ENCODE data around the gene LNX2.

LNX2 gene

DNA sequence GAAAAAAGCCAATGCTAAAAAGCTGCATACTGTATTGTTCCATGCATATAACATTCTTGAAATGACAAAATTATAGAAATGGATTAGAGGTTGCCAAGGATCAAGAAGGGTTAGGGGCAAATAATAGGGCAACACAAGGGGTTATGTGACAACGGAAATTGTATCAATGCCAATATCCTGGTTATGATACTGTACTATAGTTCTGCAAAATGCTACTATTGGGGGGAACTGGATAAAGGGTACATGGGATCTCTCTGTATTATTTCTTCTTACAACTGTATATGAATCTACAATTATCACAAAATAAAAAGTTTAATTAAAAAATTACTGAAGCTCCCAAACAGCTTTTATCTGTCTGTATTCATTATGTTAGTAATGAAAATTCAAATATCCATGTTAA, 31.9 kb downstream of the LNX2 start:
- no peak overlapping the region for H3K4me3 ChIP-seq (ENCODE audit: low read depth, low read length)
- H3K36me3 ChIP-seq = no peaks in the 10 kb centered on the region
- TF ChIP-seq, protein P1, sequence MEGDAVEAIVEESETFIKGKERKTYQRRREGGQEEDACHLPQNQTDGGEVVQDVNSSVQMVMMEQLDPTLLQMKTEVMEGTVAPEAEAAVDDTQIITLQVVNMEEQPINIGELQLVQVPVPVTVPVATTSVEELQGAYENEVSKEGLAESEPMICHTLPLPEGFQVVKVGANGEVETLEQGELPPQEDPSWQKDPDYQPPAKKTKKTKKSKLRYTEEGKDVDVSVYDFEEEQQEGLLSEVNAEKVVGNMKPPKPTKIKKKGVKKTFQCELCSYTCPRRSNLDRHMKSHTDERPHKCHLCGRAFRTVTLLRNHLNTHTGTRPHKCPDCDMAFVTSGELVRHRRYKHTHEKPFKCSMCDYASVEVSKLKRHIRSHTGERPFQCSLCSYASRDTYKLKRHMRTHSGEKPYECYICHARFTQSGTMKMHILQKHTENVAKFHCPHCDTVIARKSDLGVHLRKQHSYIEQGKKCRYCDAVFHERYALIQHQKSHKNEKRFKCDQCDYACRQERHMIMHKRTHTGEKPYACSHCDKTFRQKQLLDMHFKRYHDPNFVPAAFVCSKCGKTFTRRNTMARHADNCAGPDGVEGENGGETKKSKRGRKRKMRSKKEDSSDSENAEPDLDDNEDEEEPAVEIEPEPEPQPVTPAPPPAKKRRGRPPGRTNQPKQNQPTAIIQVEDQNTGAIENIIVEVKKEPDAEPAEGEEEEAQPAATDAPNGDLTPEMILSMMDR (IDR thresholded peaks at IDR 0.05; ENCODE audit: low read depth, low read length) = no peak
- no peak overlapping the region for H3K27ac ChIP-seq
- no peaks in the 10 kb centered on the region for H3K9me3 ChIP-seq (ENCODE audit: severe bottlenecking)
- no peak for DNase-seq
- no peaks in the 10 kb centered on the region for H3K27me3 ChIP-seq (ENCODE audit: insufficient read depth, low read depth, severe bottlenecking)

DNA sequence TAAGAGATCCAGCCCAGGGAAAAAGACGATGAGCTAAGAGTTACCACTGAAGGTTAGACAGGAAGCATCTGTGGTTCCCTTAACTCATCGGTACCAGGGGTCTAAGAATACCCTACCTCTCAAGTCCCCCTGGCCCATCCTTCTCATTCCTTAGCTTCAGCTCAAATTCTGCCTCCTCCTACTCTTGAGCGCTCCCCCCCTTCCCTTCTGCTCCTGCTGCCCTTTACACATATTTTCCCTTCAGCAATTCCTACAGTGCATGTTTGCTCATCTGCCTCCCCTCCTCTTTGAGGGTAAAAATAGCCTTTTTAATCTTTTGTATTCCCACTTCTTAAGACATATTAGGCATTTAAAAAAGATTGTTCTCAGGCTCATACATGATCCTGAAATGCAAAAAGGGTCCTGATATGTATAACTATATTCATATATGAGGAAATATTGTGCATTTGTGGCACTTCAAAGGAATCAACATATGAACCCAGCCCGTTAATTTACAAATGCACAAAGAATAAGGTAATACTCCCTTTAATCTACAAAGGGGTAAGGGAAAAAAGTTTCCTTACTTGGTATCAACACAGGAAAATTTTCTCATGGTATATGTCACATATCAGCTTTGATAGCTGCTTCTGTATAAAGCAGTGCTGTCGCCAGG, 33.1 kb downstream of the LNX2 start:
- Histone ChIP-seq H3K27ac (no peak overlapping the region), H3K4me3 (ENCODE audit: low read depth, low read length) (no peak overlapping the region), H3K27me3 (ENCODE audit: insufficient read depth, low read depth, severe bottlenecking) (no peaks in the 10 kb centered on the region), H3K9me3 (ENCODE audit: severe bottlenecking) (no peaks in the 10 kb centered on the region), H3K36me3 (no peaks in the 10 kb centered on the region)
- DNase-seq = no peak
- TF ChIP-seq, protein P1 (IDR thresholded peaks at IDR 0.05; ENCODE audit: low read depth, low read length) = no peak

DNA sequence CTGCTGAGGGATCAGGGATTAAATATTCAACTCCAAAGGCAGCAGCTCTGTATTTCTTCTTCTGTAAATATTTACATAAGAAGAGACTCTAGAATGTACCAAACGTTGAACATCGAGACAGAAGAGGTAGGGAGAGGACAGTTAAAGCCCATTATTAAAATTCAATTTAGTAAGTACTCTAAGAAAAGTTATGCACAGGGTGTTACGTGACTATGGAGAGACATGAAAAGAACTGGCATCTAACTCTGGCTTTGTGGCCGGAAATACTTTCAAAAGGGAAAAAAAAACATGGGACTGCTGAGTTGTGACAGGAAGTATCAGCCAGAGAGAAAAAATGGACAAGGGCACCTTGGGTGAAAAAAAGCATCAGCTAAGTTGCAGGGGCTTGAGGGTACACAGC, 36.7 kb downstream of the LNX2 start:
- no peaks in the 10 kb centered on the region for H3K27me3 ChIP-seq (ENCODE audit: insufficient read depth, low read depth, severe bottlenecking)
- TF ChIP-seq, protein P1 (IDR thresholded peaks at IDR 0.05; ENCODE audit: low read depth, low read length) = no peak
- DNase-seq = no peak
- no peak overlapping the region for H3K4me3 ChIP-seq (ENCODE audit: low read depth, low read length)
- no peak overlapping the region for H3K27ac ChIP-seq
- H3K9me3 ChIP-seq (ENCODE audit: severe bottlenecking) = no peaks in the 10 kb centered on the region
- H3K36me3 ChIP-seq = no peaks in the 10 kb centered on the region; the same call in none of the 2 replicates

DNA sequence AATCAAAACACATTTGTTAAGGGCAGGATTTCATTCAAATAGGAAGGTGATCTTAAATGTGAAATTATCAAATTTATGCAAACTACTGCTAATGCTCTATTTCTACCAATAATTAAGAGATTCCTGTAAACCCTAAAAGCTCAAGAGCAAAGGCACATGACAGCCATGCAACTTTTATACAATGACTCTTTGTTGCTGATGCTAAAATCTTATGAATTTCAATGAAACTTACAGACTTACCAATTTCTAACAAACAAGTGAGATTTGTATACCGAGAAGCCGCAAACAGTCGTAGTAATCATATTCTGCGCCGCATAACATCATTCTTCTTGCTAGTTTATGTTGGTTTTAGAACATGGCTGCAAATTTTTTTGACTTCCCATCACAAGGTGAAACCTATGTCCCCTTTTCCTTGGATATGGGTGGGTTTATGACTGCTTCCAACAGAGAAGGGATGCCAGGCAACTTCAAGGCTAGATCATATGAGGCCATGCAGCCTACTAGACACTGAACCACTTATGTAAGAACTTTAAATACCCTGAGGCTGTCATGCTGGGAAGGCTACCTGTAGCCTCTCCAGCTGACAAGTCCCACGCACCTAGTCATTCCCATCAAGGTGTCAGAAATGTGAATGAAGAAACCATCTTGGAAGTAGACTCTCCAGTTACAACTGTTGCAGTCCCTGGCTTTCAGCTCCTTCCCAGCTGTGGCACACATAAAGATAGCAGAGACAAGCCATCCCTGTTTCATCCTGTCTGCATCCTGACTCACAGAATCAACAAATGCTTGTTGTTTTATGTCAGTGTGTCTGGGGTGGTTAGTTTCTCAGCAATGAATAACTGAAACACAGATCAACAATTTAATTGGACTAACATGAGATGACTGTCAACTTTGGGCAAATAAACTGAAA, 42.0 kb downstream of the LNX2 start:
- H3K4me3 ChIP-seq (ENCODE audit: low read depth, low read length) = no peak overlapping the region
- TF ChIP-seq, protein P1 (IDR thresholded peaks at IDR 0.05; ENCODE audit: low read depth, low read length) = no peak
- no peaks in the 10 kb centered on the region; the same call in none of the 2 replicates for H3K36me3 ChIP-seq
- no peaks in the 10 kb centered on the region for H3K27me3 ChIP-seq (ENCODE audit: insufficient read depth, low read depth, severe bottlenecking)
- no peak overlapping the region for H3K27ac ChIP-seq
- H3K9me3 ChIP-seq (ENCODE audit: severe bottlenecking) = no peaks in the 10 kb centered on the region
- no peak for DNase-seq

DNA sequence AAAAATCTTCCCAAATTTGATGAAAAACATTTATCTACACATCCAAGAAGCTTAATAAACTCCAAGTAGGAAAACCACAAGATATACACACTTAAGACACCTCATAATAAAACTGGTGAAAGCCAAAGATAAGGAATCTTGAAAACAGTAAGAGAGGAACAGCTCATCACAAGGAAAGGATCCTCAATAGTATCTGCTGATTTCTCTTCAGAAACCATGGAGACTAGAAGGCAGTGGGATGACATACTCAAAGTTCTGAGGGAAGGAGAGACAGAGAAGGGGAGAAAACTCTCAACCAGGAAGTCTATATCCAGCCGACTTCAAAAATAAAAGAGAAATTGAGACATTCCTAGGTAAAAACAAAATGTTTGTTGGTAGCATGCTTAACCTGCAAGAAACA, 45.7 kb downstream of the LNX2 start:
- no peaks in the 10 kb centered on the region for H3K27me3 ChIP-seq (ENCODE audit: insufficient read depth, low read depth, severe bottlenecking)
- H3K4me3 ChIP-seq (ENCODE audit: low read depth, low read length) = no peak overlapping the region
- no peaks in the 10 kb centered on the region for H3K9me3 ChIP-seq (ENCODE audit: severe bottlenecking)
- no peak overlapping the region for H3K27ac ChIP-seq
- TF ChIP-seq, protein P1 (IDR thresholded peaks at IDR 0.05; ENCODE audit: low read depth, low read length) = no peak
- no peaks in the 10 kb centered on the region for H3K36me3 ChIP-seq
- no peak for DNase-seq

All from WERI-Rb-1 (cell line).